ENCODE data around the gene GTF3C1. TPM values are rescaled to one million over a fixed set of nuclear protein-coding genes. Genes with fewer than 3 reads are reported as not detected.
A peak's percentile ranks its signal among the peaks of the same experiment; 100 is the strongest.

GTF3C1 gene
- total and polyA plus RNA-seq, 2 of the 13 experiments (the other 11 are each of a cell fraction or from before 2014, with no cell fraction given): 29.2 to 72.7 TPM

DNA sequence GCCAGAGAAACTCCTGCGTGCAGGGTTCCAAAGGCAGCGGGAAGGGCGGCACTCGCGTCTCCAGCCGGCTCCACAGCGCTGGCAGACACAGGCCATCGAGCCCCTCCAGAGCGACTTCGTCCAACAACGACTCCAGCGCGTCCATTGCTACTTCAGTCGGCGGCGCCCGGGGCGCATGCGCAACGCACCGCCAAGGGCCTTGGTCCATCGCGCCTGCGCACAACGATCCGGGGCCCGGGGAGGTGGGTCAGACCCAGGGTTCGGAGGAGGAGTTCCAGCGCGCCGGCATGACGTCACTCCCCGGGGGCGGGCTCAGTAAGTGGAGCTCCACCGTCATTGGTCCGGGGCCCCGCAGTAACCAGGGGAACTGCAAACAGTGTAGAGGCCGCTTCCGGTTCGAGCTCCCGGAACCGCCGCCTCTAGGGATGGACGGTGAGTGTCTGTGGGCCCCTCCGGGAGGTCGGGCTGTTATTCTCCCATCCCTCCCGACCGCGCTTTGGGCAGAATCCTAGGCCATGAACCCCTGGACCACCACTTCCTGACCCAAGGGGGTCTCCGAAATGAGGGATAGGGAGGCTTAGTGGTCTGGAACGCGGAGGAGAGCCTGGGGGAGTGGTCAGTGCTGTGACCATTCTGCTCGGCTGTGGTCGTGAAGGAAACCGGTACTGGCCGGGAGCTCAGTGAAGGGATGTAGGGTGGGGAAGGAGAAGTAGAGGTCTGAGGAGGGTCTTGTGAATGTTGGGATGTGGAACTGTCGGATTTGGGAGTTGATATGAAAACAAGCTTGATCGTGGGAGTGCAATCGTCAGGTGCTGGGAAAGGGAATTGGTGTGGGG is at the start of gene GTF3C1, which contains the start of gene KATNIP (continued):
- TF ChIP-seq HOXA3 (CRISPR knock-in tag; IDR thresholded peaks at IDR 0.05) (peak; percentile 71), GATAD1 (CRISPR knock-in tag; IDR thresholded peaks at IDR 0.05) (peak; percentile 86), NCOA2 (CRISPR knock-in tag; IDR thresholded peaks at IDR 0.05) (0 out of 2 replicates have a peak, but pooled peaks have one; percentile 28), TAF1 (CRISPR knock-in tag; IDR thresholded peaks at IDR 0.05) (peak; percentile 95), ZNF777 (CRISPR knock-in tag; IDR thresholded peaks at IDR 0.05) (peak; percentile 74), ATF7 (IDR thresholded peaks at IDR 0.05) (peak; percentile 100), ATF7 (CRISPR knock-in tag; IDR thresholded peaks at IDR 0.05) (peak; percentile 96), TOE1 (CRISPR knock-in tag; IDR thresholded peaks at IDR 0.05) (no peak; the same call in 1 of the 2 replicates), SATB2 (CRISPR knock-in tag; IDR thresholded peaks at IDR 0.05) (peak; percentile 40; the same call in 1 of the 2 replicates), HNRNPL (IDR thresholded peaks at IDR 0.05; ENCODE audit: low read depth, low read length) (0 out of 2 replicates have a peak, but pooled peaks have one; percentile 8)
- TF ChIP-seq, protein P1, sequence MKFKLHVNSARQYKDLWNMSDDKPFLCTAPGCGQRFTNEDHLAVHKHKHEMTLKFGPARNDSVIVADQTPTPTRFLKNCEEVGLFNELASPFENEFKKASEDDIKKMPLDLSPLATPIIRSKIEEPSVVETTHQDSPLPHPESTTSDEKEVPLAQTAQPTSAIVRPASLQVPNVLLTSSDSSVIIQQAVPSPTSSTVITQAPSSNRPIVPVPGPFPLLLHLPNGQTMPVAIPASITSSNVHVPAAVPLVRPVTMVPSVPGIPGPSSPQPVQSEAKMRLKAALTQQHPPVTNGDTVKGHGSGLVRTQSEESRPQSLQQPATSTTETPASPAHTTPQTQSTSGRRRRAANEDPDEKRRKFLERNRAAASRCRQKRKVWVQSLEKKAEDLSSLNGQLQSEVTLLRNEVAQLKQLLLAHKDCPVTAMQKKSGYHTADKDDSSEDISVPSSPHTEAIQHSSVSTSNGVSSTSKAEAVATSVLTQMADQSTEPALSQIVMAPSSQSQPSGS (CRISPR knock-in tag; IDR thresholded peaks at IDR 0.05): peak; percentile 90
- TF ChIP-seq, protein P2, sequence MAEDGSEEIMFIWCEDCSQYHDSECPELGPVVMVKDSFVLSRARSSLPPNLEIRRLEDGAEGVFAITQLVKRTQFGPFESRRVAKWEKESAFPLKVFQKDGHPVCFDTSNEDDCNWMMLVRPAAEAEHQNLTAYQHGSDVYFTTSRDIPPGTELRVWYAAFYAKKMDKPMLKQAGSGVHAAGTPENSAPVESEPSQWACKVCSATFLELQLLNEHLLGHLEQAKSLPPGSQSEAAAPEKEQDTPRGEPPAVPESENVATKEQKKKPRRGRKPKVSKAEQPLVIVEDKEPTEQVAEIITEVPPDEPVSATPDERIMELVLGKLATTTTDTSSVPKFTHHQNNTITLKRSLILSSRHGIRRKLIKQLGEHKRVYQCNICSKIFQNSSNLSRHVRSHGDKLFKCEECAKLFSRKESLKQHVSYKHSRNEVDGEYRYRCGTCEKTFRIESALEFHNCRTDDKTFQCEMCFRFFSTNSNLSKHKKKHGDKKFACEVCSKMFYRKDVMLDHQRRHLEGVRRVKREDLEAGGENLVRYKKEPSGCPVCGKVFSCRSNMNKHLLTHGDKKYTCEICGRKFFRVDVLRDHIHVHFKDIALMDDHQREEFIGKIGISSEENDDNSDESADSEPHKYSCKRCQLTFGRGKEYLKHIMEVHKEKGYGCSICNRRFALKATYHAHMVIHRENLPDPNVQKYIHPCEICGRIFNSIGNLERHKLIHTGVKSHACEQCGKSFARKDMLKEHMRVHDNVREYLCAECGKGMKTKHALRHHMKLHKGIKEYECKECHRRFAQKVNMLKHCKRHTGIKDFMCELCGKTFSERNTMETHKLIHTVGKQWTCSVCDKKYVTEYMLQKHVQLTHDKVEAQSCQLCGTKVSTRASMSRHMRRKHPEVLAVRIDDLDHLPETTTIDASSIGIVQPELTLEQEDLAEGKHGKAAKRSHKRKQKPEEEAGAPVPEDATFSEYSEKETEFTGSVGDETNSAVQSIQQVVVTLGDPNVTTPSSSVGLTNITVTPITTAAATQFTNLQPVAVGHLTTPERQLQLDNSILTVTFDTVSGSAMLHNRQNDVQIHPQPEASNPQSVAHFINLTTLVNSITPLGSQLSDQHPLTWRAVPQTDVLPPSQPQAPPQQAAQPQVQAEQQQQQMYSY (CRISPR knock-in tag; IDR thresholded peaks at IDR 0.05): no peak
- TF ChIP-seq, protein P3, sequence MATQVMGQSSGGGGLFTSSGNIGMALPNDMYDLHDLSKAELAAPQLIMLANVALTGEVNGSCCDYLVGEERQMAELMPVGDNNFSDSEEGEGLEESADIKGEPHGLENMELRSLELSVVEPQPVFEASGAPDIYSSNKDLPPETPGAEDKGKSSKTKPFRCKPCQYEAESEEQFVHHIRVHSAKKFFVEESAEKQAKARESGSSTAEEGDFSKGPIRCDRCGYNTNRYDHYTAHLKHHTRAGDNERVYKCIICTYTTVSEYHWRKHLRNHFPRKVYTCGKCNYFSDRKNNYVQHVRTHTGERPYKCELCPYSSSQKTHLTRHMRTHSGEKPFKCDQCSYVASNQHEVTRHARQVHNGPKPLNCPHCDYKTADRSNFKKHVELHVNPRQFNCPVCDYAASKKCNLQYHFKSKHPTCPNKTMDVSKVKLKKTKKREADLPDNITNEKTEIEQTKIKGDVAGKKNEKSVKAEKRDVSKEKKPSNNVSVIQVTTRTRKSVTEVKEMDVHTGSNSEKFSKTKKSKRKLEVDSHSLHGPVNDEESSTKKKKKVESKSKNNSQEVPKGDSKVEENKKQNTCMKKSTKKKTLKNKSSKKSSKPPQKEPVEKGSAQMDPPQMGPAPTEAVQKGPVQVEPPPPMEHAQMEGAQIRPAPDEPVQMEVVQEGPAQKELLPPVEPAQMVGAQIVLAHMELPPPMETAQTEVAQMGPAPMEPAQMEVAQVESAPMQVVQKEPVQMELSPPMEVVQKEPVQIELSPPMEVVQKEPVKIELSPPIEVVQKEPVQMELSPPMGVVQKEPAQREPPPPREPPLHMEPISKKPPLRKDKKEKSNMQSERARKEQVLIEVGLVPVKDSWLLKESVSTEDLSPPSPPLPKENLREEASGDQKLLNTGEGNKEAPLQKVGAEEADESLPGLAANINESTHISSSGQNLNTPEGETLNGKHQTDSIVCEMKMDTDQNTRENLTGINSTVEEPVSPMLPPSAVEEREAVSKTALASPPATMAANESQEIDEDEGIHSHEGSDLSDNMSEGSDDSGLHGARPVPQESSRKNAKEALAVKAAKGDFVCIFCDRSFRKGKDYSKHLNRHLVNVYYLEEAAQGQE (IDR thresholded peaks at IDR 0.05; ENCODE audit: borderline replicate concordance in 1 of 2, low read depth in 1 of 2, low read length in 2 of 2): no peak; a peak in 1 of 4 replicates
- TF ChIP-seq, protein P4, sequence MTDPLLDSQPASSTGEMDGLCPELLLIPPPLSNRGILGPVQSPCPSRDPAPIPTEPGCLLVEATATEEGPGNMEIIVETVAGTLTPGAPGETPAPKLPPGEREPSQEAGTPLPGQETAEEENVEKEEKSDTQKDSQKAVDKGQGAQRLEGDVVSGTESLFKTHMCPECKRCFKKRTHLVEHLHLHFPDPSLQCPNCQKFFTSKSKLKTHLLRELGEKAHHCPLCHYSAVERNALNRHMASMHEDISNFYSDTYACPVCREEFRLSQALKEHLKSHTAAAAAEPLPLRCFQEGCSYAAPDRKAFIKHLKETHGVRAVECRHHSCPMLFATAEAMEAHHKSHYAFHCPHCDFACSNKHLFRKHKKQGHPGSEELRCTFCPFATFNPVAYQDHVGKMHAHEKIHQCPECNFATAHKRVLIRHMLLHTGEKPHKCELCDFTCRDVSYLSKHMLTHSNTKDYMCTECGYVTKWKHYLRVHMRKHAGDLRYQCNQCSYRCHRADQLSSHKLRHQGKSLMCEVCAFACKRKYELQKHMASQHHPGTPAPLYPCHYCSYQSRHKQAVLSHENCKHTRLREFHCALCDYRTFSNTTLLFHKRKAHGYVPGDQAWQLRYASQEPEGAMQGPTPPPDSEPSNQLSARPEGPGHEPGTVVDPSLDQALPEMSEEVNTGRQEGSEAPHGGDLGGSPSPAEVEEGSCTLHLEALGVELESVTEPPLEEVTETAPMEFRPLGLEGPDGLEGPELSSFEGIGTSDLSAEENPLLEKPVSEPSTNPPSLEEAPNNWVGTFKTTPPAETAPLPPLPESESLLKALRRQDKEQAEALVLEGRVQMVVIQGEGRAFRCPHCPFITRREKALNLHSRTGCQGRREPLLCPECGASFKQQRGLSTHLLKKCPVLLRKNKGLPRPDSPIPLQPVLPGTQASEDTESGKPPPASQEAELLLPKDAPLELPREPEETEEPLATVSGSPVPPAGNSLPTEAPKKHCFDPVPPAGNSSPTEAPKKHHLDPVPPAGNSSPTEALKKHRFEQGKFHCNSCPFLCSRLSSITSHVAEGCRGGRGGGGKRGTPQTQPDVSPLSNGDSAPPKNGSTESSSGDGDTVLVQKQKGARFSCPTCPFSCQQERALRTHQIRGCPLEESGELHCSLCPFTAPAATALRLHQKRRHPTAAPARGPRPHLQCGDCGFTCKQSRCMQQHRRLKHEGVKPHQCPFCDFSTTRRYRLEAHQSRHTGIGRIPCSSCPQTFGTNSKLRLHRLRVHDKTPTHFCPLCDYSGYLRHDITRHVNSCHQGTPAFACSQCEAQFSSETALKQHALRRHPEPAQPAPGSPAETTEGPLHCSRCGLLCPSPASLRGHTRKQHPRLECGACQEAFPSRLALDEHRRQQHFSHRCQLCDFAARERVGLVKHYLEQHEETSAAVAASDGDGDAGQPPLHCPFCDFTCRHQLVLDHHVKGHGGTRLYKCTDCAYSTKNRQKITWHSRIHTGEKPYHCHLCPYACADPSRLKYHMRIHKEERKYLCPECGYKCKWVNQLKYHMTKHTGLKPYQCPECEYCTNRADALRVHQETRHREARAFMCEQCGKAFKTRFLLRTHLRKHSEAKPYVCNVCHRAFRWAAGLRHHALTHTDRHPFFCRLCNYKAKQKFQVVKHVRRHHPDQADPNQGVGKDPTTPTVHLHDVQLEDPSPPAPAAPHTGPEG (CRISPR knock-in tag; IDR thresholded peaks at IDR 0.05): peak; percentile 95

Measured in HepG2 (cell line).